ENCODE data around the gene MRPL2. TPM values are rescaled to one million over a fixed set of nuclear protein-coding genes. Genes with fewer than 3 reads are reported as not detected.

Gene MRPL2
- total RNA-seq, 1 experiment from 2014 or later, result 110 TPM

GRCh38 chr6:43007126-43007525 lies 52.1 kb downstream of the MRPL2 start:
- Histone ChIP-seq H3K4me1 (replicated peaks; ENCODE audit: insufficient read depth) (peaks cover under 1% of the 10 kb centered on the region; the same call in 1 of the 2 replicates), H3K9me3 (ENCODE audit: insufficient read depth, low read depth) (no peaks in the 10 kb centered on the region), H3K36me3 (ENCODE audit: low read depth) (no peaks in the 10 kb centered on the region), H3K4me2 (no peak overlapping the region), H3K27ac (no peak overlapping the region), H3K27me3 (ENCODE audit: insufficient read depth, low read depth) (no peaks in the 10 kb centered on the region), H2AFZ (no peak overlapping the region), H3K9me2 (ENCODE audit: insufficient read depth) (no peaks in the 10 kb centered on the region), H3K79me2 (ENCODE audit: low read depth) (peaks cover 4% of the 10 kb centered on the region), H4K20me1 (ENCODE audit: insufficient read depth) (no peaks in the 10 kb centered on the region; the same call in 1 of the 2 replicates), H3F3A (ENCODE audit: insufficient read depth, low read depth) (no peaks in the 10 kb centered on the region; the same call in none of the 2 replicates), H3K4me3 (no peak overlapping the region)
- CTCF ChIA-PET, result interaction anchor here (0.6 kb wide), 1 partner anchor 47 kb away, joined by 6 read pairs; no protein-coding TSS in a partner anchor
- POLR2A ChIA-PET (ENCODE audit: unreplicated experiment), result interaction anchor here (0.7 kb wide), 1 partner anchor 418 kb away, joined by 3 read pairs; no protein-coding TSS in a partner anchor
- DNase-seq, result no peak
- no peak for TF ChIP-seq EZH2 (IDR thresholded peaks at IDR 0.05; ENCODE audit: low read depth)
- no peak for TF ChIP-seq CTCF (conservative IDR thresholded peaks at IDR 0.05)
- no TSS peak for BruUV-seq (replicated peaks)
- intact Hi-C loops (cut with micrococcal nuclease; ENCODE audit: unreplicated experiment), result no loop called here

DNA sequence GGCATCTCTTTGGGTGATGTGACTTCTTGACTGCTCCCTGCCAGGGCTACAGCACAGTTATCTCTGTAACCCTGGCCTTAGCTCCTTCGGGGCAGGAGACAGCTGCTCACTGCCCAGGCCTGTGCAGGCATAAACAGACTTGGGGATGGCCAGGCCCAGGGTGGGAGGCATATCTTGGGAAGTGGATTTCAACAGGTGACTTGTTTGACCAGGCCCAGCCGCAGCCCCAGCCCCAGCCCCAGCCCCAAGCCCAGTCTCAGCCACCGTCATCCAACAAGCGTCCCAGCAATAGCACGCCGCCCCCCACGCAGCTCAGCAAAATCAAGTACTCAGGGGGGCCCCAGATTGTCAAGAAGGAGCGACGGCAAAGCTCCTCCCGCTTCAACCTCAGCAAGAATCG lies 53.0 kb downstream of the MRPL2 start:
- Histone ChIP-seq H3K4me2 (no peak overlapping the region), H3K4me1 (replicated peaks; ENCODE audit: insufficient read depth) (no peaks in the 10 kb centered on the region), H3K4me3 (no peak overlapping the region), H4K20me1 (ENCODE audit: insufficient read depth) (no peaks in the 10 kb centered on the region; the same call in 1 of the 2 replicates), H3K79me2 (ENCODE audit: low read depth) (no peaks in the 10 kb centered on the region), H3K27me3 (ENCODE audit: insufficient read depth, low read depth) (no peaks in the 10 kb centered on the region), H3K27ac (no peak overlapping the region), H2AFZ (no peak overlapping the region), H3K9me2 (ENCODE audit: insufficient read depth) (no peaks in the 10 kb centered on the region), H3K36me3 (ENCODE audit: low read depth) (no peaks in the 10 kb centered on the region), H3K9me3 (ENCODE audit: insufficient read depth, low read depth) (no peaks in the 10 kb centered on the region), H3F3A (ENCODE audit: insufficient read depth, low read depth) (no peaks in the 10 kb centered on the region; the same call in none of the 2 replicates)
- TF ChIP-seq CTCF (conservative IDR thresholded peaks at IDR 0.05), result no peak
- no peak for TF ChIP-seq EZH2 (IDR thresholded peaks at IDR 0.05; ENCODE audit: low read depth)
- DNase-seq, result no peak
- intact Hi-C loops (cut with micrococcal nuclease; ENCODE audit: unreplicated experiment), result no loop called here
- POLR2A ChIA-PET (ENCODE audit: unreplicated experiment), result interaction anchor here (0.6 kb wide), 1 partner anchor 22 kb away, joined by 4 read pairs; no protein-coding TSS in a partner anchor
- no TSS peak for BruUV-seq (replicated peaks)
- CTCF ChIA-PET, result interaction anchor here (0.6 kb wide), 1 partner anchor 11 kb away, joined by 3 read pairs; no protein-coding TSS in a partner anchor

DNA sequence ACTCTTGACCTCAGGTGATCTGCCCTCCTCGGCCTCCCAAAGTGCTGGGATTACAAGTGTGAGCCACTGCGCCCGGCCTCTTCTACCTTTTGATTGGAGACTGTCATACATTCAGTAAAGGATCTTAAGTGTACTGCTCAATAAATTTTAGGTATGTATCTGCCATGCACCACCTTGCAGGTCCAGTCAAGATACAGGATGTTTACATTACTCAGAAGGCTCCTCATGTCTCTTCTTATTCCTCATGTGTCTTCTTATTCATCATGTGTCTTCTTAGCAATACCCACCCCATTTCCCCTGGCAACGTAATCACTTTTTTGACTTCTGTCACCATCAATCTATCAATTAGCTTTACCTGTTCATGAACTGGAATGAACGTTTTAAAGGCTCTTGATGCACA lies 53.4 kb downstream of the MRPL2 start:
- Histone ChIP-seq H3K4me2 (no peak overlapping the region), H3F3A (ENCODE audit: insufficient read depth, low read depth) (no peaks in the 10 kb centered on the region; the same call in 1 of the 2 replicates), H3K36me3 (ENCODE audit: low read depth) (no peaks in the 10 kb centered on the region), H3K27me3 (ENCODE audit: insufficient read depth, low read depth) (no peaks in the 10 kb centered on the region), H3K4me1 (replicated peaks; ENCODE audit: insufficient read depth) (no peaks in the 10 kb centered on the region), H2AFZ (no peak overlapping the region), H3K79me2 (ENCODE audit: low read depth) (no peaks in the 10 kb centered on the region), H3K27ac (no peak overlapping the region), H4K20me1 (ENCODE audit: insufficient read depth) (no peaks in the 10 kb centered on the region; the same call in 1 of the 2 replicates), H3K9me3 (ENCODE audit: insufficient read depth, low read depth) (no peaks in the 10 kb centered on the region), H3K4me3 (no peak overlapping the region), H3K9me2 (ENCODE audit: insufficient read depth) (no peaks in the 10 kb centered on the region)
- BruUV-seq (replicated peaks), result no TSS peak
- no peak for DNase-seq
- ChIA-PET CTCF (no interaction called here), POLR2A (ENCODE audit: unreplicated experiment) (interaction anchor here (0.6 kb wide), 1 partner anchor 22 kb away, joined by 4 read pairs; no protein-coding TSS in a partner anchor)
- intact Hi-C loops (cut with micrococcal nuclease; ENCODE audit: unreplicated experiment), result no loop called here
- TF ChIP-seq EZH2 (IDR thresholded peaks at IDR 0.05; ENCODE audit: low read depth) (no peak), CTCF (conservative IDR thresholded peaks at IDR 0.05) (no peak)

Other genes starting within 250 kb of the MRPL2 start
- 84.1 and 87.1 TPM in 2 replicates for gene RPL7L1, start 179.8 kb downstream of the MRPL2 start, total RNA-seq (2021)
- gene PTCRA, start 143.4 kb downstream of the MRPL2 start, total RNA-seq (2021), result not detected in 2 replicates
- 47.7 and 54.8 TPM in 2 replicates for gene CNPY3, start 130.0 kb downstream of the MRPL2 start, total RNA-seq (2021)
- gene GNMT, start 98.7 kb downstream of the MRPL2 start, total RNA-seq (2021), result 0.57 TPM in 1 of 2 replicates, not detected in the other
- gene PEX6, start 80.3 kb downstream of the MRPL2 start, total RNA-seq (2021), result 25.9 and 31.3 TPM in 2 replicates
- gene PPP2R5D, start 74.9 kb downstream of the MRPL2 start, total RNA-seq (2021), result 42.9 and 53.7 TPM in 2 replicates
- gene MEA1, start 45.5 kb downstream of the MRPL2 start, total RNA-seq (2021), result 77.0 and 77.6 TPM in 2 replicates
- gene KLHDC3, start 45.2 kb downstream of the MRPL2 start, total RNA-seq (2021), result 104 and 122 TPM in 2 replicates
- gene RRP36, start 37.8 kb downstream of the MRPL2 start, total RNA-seq (2021), result 45.2 and 62.5 TPM in 2 replicates
- 22.8 and 32.4 TPM in 2 replicates for gene CUL7, start 5.6 kb downstream of the MRPL2 start, total RNA-seq (2021)
- gene KLC4, start 197 bp upstream of the MRPL2 start, total RNA-seq (2021), result 46.2 and 46.7 TPM in 2 replicates
- 106 and 110 TPM in 2 replicates for gene PTK7, start 16.9 kb upstream of the MRPL2 start, total RNA-seq (2021)
- gene SRF, start 111.8 kb upstream of the MRPL2 start, total RNA-seq (2021), result 22.0 and 25.4 TPM in 2 replicates
- 52.8 and 71.6 TPM in 2 replicates for gene CUL9, start 122.8 kb upstream of the MRPL2 start, total RNA-seq (2021)
- 43.5 and 57.0 TPM in 2 replicates for gene DNPH1, start 170.0 kb upstream of the MRPL2 start, total RNA-seq (2021)
- 0.07 and 0.15 TPM in 2 replicates for gene TTBK1, start 184.0 kb upstream of the MRPL2 start, total RNA-seq (2021)
- gene SLC22A7, start 238.8 kb upstream of the MRPL2 start, total RNA-seq (2021), result not detected in 2 replicates
- gene CRIP3, start 249.4 kb upstream of the MRPL2 start, total RNA-seq (2021), result 5.7 and 10.0 TPM in 2 replicates

Measured in PC-9 (cell line).